ENCODE data around the gene ZNF497. TPM values are rescaled to one million over a fixed set of nuclear protein-coding genes. Genes with fewer than 3 reads are reported as not detected.

Gene ZNF497
- total RNA-seq, 1 experiment from 2014 or later = 2.6 TPM

DNA sequence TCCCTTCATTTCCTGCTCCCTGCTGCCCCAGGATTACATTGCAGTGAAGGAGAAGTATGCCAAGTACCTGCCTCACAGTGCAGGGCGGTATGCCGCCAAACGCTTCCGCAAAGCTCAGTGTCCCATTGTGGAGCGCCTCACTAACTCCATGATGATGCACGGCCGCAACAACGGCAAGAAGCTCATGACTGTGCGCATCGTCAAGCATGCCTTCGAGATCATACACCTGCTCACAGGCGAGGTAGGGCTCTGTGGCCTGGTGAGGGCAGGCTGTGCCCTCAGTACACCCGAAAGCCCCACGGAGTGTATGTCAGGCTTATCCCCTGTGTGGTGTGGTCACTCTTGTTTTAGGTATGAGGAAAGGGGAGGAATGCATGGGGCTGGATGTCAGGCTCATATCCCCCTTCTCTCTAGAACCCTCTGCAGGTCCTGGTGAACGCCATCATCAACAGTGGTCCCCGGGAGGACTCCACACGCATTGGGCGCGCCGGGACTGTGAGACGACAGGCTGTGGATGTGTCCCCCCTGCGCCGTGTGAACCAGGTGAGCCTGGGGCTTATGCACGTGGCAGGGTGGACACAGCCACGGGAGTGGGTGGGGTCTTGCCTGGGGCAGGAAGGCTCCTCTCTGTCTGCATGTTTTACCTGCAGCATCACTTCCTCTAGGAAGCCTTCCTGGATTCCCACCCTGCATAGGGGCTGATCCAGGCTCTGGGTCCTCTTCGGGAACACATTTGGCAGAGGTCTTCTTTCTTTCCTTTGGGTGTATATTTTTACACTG, 30.6 kb upstream of the ZNF497 start:
- no peak overlapping the region for H3K27ac ChIP-seq (ENCODE audit: low read depth, low read length, poor library complexity, severe bottlenecking)
- ChIA-PET POLR2A (ENCODE audit: low non-redundant PET) (no interaction called here), CTCF (no interaction called here)
- H3K4me1 ChIP-seq (ENCODE audit: insufficient read depth, low read length, poor library complexity, severe bottlenecking) = peaks cover 12% of the 10 kb centered on the region
- TF ChIP-seq, protein P1, sequence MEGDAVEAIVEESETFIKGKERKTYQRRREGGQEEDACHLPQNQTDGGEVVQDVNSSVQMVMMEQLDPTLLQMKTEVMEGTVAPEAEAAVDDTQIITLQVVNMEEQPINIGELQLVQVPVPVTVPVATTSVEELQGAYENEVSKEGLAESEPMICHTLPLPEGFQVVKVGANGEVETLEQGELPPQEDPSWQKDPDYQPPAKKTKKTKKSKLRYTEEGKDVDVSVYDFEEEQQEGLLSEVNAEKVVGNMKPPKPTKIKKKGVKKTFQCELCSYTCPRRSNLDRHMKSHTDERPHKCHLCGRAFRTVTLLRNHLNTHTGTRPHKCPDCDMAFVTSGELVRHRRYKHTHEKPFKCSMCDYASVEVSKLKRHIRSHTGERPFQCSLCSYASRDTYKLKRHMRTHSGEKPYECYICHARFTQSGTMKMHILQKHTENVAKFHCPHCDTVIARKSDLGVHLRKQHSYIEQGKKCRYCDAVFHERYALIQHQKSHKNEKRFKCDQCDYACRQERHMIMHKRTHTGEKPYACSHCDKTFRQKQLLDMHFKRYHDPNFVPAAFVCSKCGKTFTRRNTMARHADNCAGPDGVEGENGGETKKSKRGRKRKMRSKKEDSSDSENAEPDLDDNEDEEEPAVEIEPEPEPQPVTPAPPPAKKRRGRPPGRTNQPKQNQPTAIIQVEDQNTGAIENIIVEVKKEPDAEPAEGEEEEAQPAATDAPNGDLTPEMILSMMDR (conservative IDR thresholded peaks at IDR 0.05; ENCODE audit: low read depth, low read length) = no peak
- TF ChIP-seq EZH2 (IDR thresholded peaks at IDR 0.05; ENCODE audit: borderline replicate concordance, low read depth, low read length, poor library complexity, severe bottlenecking) = no peak
- BruUV-seq (replicated peaks) = no TSS peak
- intact Hi-C loops (cut with micrococcal nuclease; ENCODE audit: unreplicated experiment) = no loop called here
- DNase-seq (ENCODE audit: low spot score) = no peak
- no peaks in the 10 kb centered on the region for H3K27me3 ChIP-seq (replicated peaks; ENCODE audit: insufficient read depth, low read depth, low read length, poor library complexity)
- no peak overlapping the region for H3K4me3 ChIP-seq (ENCODE audit: low read depth, low read length, poor library complexity, severe bottlenecking)
- H3K9me3 ChIP-seq (ENCODE audit: low read depth, low read length, poor library complexity, severe bottlenecking) = no peaks in the 10 kb centered on the region
- peaks cover 68% of the 10 kb centered on the region for H3K36me3 ChIP-seq (ENCODE audit: insufficient read depth, low read length, poor library complexity, severe bottlenecking)

DNA sequence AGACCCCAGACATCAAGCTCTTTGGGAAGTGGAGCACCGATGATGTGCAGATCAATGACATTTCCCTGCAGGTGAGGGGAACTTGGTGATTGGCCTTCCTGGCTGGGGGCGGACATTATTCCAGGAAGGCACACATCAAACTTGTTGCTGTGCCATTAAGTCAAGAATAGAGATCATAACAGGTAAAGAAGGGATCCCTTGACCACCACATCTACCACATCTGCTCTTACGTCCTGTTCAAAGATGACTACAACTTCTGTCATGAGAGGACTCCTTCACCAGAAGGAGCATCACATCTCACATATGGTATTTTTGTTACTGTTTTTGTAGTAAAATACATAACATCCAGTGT, 25.6 kb upstream of the ZNF497 start:
- no peak for DNase-seq (ENCODE audit: low spot score)
- BruUV-seq (replicated peaks) = no TSS peak
- no peaks in the 10 kb centered on the region for H3K9me3 ChIP-seq (ENCODE audit: low read depth, low read length, poor library complexity, severe bottlenecking)
- CTCF ChIA-PET = no interaction called here
- POLR2A ChIA-PET (ENCODE audit: low non-redundant PET) = no interaction called here
- peaks cover 48% of the 10 kb centered on the region for H3K36me3 ChIP-seq (ENCODE audit: insufficient read depth, low read length, poor library complexity, severe bottlenecking)
- H3K4me1 ChIP-seq (ENCODE audit: insufficient read depth, low read length, poor library complexity, severe bottlenecking) = peaks cover 15% of the 10 kb centered on the region
- intact Hi-C loops (cut with micrococcal nuclease; ENCODE audit: unreplicated experiment) = no loop called here
- H3K27ac ChIP-seq (ENCODE audit: low read depth, low read length, poor library complexity, severe bottlenecking) = peak overlapping the region; percentile 98
- no peak for TF ChIP-seq EZH2 (IDR thresholded peaks at IDR 0.05; ENCODE audit: borderline replicate concordance, low read depth, low read length, poor library complexity, severe bottlenecking)
- TF ChIP-seq, protein P1 (conservative IDR thresholded peaks at IDR 0.05; ENCODE audit: low read depth, low read length) = no peak
- no peaks in the 10 kb centered on the region for H3K27me3 ChIP-seq (replicated peaks; ENCODE audit: insufficient read depth, low read depth, low read length, poor library complexity)
- H3K4me3 ChIP-seq (ENCODE audit: low read depth, low read length, poor library complexity, severe bottlenecking) = peak overlapping the region; percentile 76

DNA sequence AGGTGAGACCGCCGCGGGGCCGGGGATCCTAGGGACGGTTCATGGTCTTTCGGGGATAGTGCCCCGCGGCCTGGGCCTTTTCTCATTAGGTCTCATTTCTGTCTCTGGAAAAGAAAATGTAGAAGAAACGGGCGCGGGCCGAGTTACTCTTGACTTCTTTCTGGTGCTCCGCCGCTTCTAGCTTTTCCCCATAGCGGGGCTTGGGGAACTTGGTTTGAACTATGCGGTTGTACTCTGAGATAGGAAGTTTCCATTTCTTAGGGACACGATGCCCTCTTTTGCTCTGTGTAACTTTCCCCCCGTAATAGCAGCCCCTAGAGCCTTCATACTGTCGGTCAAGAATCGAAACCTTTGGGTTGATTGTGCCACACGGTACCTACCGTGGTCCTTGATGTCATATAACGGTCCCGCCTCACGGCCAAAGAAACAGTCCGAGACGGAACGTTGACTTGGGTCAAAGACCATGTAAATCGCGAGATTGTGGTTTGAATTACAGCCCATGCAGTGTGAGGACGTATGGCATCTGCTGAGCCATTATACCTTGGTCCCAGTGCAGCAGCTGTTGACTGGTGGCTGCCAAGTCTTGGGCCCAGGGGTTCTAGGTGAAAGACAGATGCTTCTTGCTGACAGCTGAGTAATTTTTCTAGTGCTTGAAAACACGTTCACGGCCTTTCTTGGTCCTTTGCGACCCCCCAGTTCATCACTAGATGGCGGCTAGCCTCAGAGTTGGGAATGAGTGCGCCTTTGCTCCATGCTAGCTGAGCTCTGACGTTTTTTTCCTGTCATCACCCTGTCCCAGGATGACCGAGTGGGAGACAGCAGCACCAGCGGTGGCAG, 25.0 kb upstream of the ZNF497 start:
- intact Hi-C loops (cut with micrococcal nuclease; ENCODE audit: unreplicated experiment) = no loop called here

More for the DNA sequence above, 25.0 kb upstream of the ZNF497 start:
- TSS peak; percentile 39 for BruUV-seq (replicated peaks)
- H3K4me3 ChIP-seq (ENCODE audit: low read depth, low read length, poor library complexity, severe bottlenecking) = peak overlapping the region; percentile 76
- H3K27ac ChIP-seq (ENCODE audit: low read depth, low read length, poor library complexity, severe bottlenecking) = peak overlapping the region; percentile 98
- no peak for DNase-seq (ENCODE audit: low spot score)
- H3K27me3 ChIP-seq (replicated peaks; ENCODE audit: insufficient read depth, low read depth, low read length, poor library complexity) = no peaks in the 10 kb centered on the region
- TF ChIP-seq EZH2 (IDR thresholded peaks at IDR 0.05; ENCODE audit: borderline replicate concordance, low read depth, low read length, poor library complexity, severe bottlenecking) = no peak
- H3K4me1 ChIP-seq (ENCODE audit: insufficient read depth, low read length, poor library complexity, severe bottlenecking) = peaks cover 15% of the 10 kb centered on the region
- ChIA-PET POLR2A (ENCODE audit: low non-redundant PET) (interaction anchor here (0.6 kb wide), 1 partner anchor 21 kb away, joined by 3 read pairs; the partner anchor contains the start of gene ZNF584), CTCF (no interaction called here)
- peaks cover 42% of the 10 kb centered on the region for H3K36me3 ChIP-seq (ENCODE audit: insufficient read depth, low read length, poor library complexity, severe bottlenecking)
- no peaks in the 10 kb centered on the region for H3K9me3 ChIP-seq (ENCODE audit: low read depth, low read length, poor library complexity, severe bottlenecking)
